WERI-Rb-1 (cell line): Measurements from ENCODE around the gene SLC2A10.
A peak's percentile ranks its signal among the peaks of the same experiment; 100 is the strongest.

Source experiments
- DNase-seq: peaks from one replicate; pipeline ENCODE4 v3.0.0-alpha.2; 2020
- H3K27ac ChIP-seq: fragments of 250-450 bp; sonication (Bioruptor Pico); 2 replicates; pipeline ENCODE4 v1.5.1; 2020; ENCODE audit warnings: mild to moderate bottlenecking, moderate library complexity
- H3K27me3 ChIP-seq: fragments of 250-450 bp; sonication (Bioruptor Pico); 2 replicates; pipeline ENCODE4 v1.5.1; 2021; ENCODE audit warnings: mild to moderate bottlenecking, low read depth, moderate library complexity; ENCODE audit not compliant: insufficient read depth, severe bottlenecking
- H3K36me3 ChIP-seq: fragments of 250-450 bp; sonication (Bioruptor Pico); 2 replicates; pipeline ENCODE4 v1.5.1; 2020; ENCODE audit warnings: mild to moderate bottlenecking, moderate library complexity
- H3K4me3 ChIP-seq: 2 replicates; pipeline ENCODE4 v1.5.1; 2011; ENCODE audit warnings: low read depth, mild to moderate bottlenecking, control low read depth, low read length
- H3K9me3 ChIP-seq: fragments of 250-450 bp; sonication (Bioruptor Pico); 2 replicates; pipeline ENCODE4 v1.5.1; 2021; ENCODE audit warnings: mild to moderate bottlenecking, moderate library complexity; ENCODE audit not compliant: severe bottlenecking
- TF ChIP-seq, protein P1 (sequence below): IDR thresholded peaks from 2 replicates; pipeline ENCODE4 v1.5.1; 2011; ENCODE audit warnings: low read depth, mild to moderate bottlenecking, control low read depth, inconsistent platforms, low read length

SLC2A10 gene

GRCh38 chr20:46757754-46758678, 48.6 kb downstream of the SLC2A10 start:
- Histone ChIP-seq H3K27me3 (no peaks in the 10 kb centered on the region), H3K9me3 (no peaks in the 10 kb centered on the region), H3K4me3 (no peak overlapping the region), H3K27ac (peak overlapping the region; percentile 8; the same call in 1 of the 2 replicates), H3K36me3 (no peaks in the 10 kb centered on the region)
- TF ChIP-seq, protein P1, sequence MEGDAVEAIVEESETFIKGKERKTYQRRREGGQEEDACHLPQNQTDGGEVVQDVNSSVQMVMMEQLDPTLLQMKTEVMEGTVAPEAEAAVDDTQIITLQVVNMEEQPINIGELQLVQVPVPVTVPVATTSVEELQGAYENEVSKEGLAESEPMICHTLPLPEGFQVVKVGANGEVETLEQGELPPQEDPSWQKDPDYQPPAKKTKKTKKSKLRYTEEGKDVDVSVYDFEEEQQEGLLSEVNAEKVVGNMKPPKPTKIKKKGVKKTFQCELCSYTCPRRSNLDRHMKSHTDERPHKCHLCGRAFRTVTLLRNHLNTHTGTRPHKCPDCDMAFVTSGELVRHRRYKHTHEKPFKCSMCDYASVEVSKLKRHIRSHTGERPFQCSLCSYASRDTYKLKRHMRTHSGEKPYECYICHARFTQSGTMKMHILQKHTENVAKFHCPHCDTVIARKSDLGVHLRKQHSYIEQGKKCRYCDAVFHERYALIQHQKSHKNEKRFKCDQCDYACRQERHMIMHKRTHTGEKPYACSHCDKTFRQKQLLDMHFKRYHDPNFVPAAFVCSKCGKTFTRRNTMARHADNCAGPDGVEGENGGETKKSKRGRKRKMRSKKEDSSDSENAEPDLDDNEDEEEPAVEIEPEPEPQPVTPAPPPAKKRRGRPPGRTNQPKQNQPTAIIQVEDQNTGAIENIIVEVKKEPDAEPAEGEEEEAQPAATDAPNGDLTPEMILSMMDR = peak; percentile 93
- peak; percentile 74 for DNase-seq

DNA sequence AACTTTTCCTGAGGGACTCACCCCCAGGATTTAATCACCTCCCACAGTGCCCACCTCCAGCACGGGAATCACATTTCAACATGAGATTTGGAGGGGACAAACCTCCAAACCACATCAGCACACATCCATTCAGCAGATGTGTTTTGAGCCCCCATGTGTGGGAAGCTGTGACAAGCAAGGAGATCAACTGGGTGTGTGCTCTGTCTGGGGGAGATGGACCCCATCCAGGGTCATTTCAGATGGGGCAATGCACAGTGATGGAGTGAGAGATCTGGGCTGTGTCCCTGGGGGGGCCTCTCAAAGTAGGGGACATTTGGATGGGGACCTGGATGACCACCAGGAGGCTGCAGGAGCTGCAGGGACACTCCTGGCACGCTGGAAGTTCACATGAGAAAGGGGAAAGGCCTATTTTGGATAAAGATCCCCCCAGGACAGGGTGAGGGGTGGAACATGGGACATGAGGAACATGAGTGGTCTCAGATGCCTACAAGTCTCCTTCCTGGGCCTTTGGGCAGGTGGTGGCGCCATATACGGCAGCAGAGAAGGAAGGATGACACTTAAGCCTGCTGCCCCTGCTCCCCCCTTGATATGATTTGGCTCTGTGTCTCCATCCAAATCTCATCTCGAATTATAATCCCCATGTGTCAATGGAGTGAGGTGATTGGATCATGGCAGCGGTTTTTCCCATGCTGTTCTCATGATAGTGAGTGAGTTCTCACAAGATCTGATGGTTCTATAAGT, 49.6 kb downstream of the SLC2A10 start:
- no peaks in the 10 kb centered on the region for H3K9me3 ChIP-seq
- TF ChIP-seq, protein P1 = no peak; the same call in 1 of the 2 replicates
- no peak overlapping the region for H3K4me3 ChIP-seq
- H3K27me3 ChIP-seq = no peaks in the 10 kb centered on the region
- DNase-seq = no peak
- no peak overlapping the region for H3K27ac ChIP-seq
- H3K36me3 ChIP-seq = no peaks in the 10 kb centered on the region

DNA sequence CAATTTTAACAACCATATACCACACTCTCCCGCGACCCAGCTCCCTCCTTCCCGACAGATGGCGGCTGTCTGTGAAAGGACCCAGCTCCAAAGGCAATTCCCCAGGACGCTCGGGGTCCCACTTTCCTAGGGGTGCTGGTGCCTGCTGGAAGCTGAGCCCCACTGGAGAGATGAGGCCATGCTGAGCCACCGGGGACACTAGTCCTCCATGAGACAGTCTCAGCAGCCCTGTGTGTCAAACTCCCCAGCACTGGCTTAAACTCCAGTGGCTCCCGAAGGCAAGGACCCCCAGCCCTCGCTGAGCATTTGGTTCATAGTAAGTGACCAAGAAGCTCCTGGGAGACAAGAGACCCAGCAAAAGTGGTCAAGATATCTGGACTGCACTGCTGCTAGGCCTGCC, 52.1 kb downstream of the SLC2A10 start:
- peak; percentile 26 for DNase-seq
- Histone ChIP-seq H3K36me3 (no peaks in the 10 kb centered on the region), H3K4me3 (no peak overlapping the region), H3K27ac (peak overlapping the region; percentile 25), H3K9me3 (no peaks in the 10 kb centered on the region), H3K27me3 (no peaks in the 10 kb centered on the region)
- TF ChIP-seq, protein P1 = peak; percentile 71

DNA sequence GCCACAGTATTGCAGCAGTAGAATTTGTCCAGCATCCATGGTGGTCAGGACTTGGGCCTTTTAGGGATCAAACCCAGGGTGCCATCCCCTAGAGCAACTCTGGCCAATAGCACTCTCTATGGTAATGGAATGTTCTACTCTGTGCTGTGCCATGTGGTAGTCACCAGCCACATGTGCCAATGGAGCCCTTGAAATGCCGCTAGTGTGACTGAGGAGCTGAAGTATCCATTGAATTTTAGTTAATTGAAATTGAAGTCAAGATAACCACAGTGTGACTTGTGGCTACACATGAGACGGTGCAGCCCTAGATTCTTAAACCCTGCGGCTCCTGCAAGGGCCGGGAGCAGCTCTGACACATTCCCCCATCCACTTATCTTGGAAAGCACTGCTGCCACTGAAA, 54.6 kb downstream of the SLC2A10 start:
- no peak for DNase-seq
- H3K27ac ChIP-seq = no peak overlapping the region
- no peaks in the 10 kb centered on the region for H3K36me3 ChIP-seq
- no peak overlapping the region for H3K4me3 ChIP-seq
- TF ChIP-seq, protein P1 = no peak
- H3K9me3 ChIP-seq = no peaks in the 10 kb centered on the region
- H3K27me3 ChIP-seq = no peaks in the 10 kb centered on the region

GRCh38 chr20:46765506-46766120, 56.2 kb downstream of the SLC2A10 start:
- no peaks in the 10 kb centered on the region for H3K36me3 ChIP-seq
- no peaks in the 10 kb centered on the region for H3K9me3 ChIP-seq
- no peak overlapping the region for H3K27ac ChIP-seq
- H3K27me3 ChIP-seq = no peaks in the 10 kb centered on the region
- DNase-seq = no peak
- TF ChIP-seq, protein P1 = no peak
- H3K4me3 ChIP-seq = no peak overlapping the region
